Measurements from ENCODE around the gene PANK3. TPM values are rescaled to one million over a fixed set of nuclear protein-coding genes. Genes with fewer than 3 reads are reported as not detected.

PANK3 gene
- total RNA-seq, 1 experiment from 2014 or later: 82.6 TPM

- Histone ChIP-seq H3K27ac (ENCODE audit: insufficient read length, low read depth, low read length) (no peak overlapping the region), H3K9me3 (ENCODE audit: control insufficient read depth, low read depth, low read length) (no peaks in the 10 kb centered on the region), H4K20me1 (ENCODE audit: control insufficient read depth, insufficient read depth, insufficient read length) (no peaks in the 10 kb centered on the region), H2BK12ac (ENCODE audit: insufficient read length, low read depth, low read length) (no peak overlapping the region), H2BK15ac (ENCODE audit: low read depth, low read length) (no peak overlapping the region), H3K79me2 (ENCODE audit: insufficient read depth, low read length) (peaks cover 4% of the 10 kb centered on the region; the same call in 1 of the 2 replicates), H3K23ac (ENCODE audit: insufficient read length, low read depth, low read length) (no peak overlapping the region), H3K79me1 (ENCODE audit: insufficient read depth, low read depth, low read length, poor library complexity, severe bottlenecking) (peaks cover 3% of the 10 kb centered on the region), H3K27me3 (ENCODE audit: insufficient read depth, low read length) (no peaks in the 10 kb centered on the region), H4K5ac (ENCODE audit: insufficient read length, low read depth, low read length) (no peak overlapping the region), H4K8ac (replicated peaks; ENCODE audit: insufficient read length, low read depth, low read length) (no peak overlapping the region), H3T11ph (ENCODE audit: low read length) (no peak overlapping the region), H2AK5ac (ENCODE audit: insufficient read length, low read length) (no peak overlapping the region), H2AFZ (ENCODE audit: low read length) (no peak overlapping the region), H3K4me2 (ENCODE audit: insufficient read depth, insufficient read length, low read length) (no peak overlapping the region), H2BK20ac (ENCODE audit: low read depth, low read length, poor library complexity, severe bottlenecking) (no peak overlapping the region), H4K91ac (ENCODE audit: insufficient read length, low read depth, low read length) (no peak overlapping the region), H3K14ac (ENCODE audit: insufficient read depth, low read length) (no peak overlapping the region), H3K4ac (ENCODE audit: low read depth, low read length) (no peak overlapping the region), H2BK5ac (ENCODE audit: insufficient read length, low read length) (no peak overlapping the region), H3K18ac (ENCODE audit: insufficient read length, low read depth, low read length) (no peak overlapping the region), H3K4me1 (ENCODE audit: insufficient read depth, low read length) (no peaks in the 10 kb centered on the region), H3K56ac (ENCODE audit: insufficient read length, low read depth, low read length) (no peak overlapping the region), H2BK120ac (ENCODE audit: low read depth, low read length, poor library complexity, severe bottlenecking) (no peak overlapping the region), H3K23me2 (ENCODE audit: insufficient read length, low read depth, low read length, poor library complexity, severe bottlenecking) (no peaks in the 10 kb centered on the region), H3K9ac (ENCODE audit: extremely low read depth, insufficient read length, low read length) (no peak overlapping the region)
- no CpG with 5 or more reads among the region's 1 CpG for WGBS (ENCODE audit: extremely low coverage, insufficient read length, low lambda C conversion rate)
- Mint-ChIP-seq H3K27ac (no peak overlapping the region), H3K27me3 (ENCODE audit: low read depth) (no peaks in the 10 kb centered on the region), H3K36me3 (ENCODE audit: insufficient read depth in 1 of 3, low read depth in 3 of 3) (peaks cover 25 to 69% (median 64%) of the 10 kb centered on the region in 3 experiments), H3K9me3 (no peaks in the 10 kb centered on the region), H3K4me3 (no peak overlapping the region), H3K4me1 (peaks cover 8 to 9% of the 10 kb centered on the region in 2 experiments; a peak in 3 of 4 replicates)
- no peak for TF ChIP-seq CTCF (conservative IDR thresholded peaks at IDR 0.05)
- no peak for DNase-seq
Measured at GRCh38 chr5:168563959-168564358, 15.2 kb downstream of the PANK3 start.
